Measurements from ENCODE around the gene LPP.

GRCh38 chr3:188241072-188241471 lies 87.1 kb downstream of the LPP start:
- TF ChIP-seq EZH2 (IDR thresholded peaks at IDR 0.05; ENCODE audit: low read length), result no peak
- TF ChIP-seq, protein P1, sequence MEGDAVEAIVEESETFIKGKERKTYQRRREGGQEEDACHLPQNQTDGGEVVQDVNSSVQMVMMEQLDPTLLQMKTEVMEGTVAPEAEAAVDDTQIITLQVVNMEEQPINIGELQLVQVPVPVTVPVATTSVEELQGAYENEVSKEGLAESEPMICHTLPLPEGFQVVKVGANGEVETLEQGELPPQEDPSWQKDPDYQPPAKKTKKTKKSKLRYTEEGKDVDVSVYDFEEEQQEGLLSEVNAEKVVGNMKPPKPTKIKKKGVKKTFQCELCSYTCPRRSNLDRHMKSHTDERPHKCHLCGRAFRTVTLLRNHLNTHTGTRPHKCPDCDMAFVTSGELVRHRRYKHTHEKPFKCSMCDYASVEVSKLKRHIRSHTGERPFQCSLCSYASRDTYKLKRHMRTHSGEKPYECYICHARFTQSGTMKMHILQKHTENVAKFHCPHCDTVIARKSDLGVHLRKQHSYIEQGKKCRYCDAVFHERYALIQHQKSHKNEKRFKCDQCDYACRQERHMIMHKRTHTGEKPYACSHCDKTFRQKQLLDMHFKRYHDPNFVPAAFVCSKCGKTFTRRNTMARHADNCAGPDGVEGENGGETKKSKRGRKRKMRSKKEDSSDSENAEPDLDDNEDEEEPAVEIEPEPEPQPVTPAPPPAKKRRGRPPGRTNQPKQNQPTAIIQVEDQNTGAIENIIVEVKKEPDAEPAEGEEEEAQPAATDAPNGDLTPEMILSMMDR (optimal IDR thresholded peaks at IDR 0.05 in 1 of 3, IDR thresholded peaks at IDR 0.05 in 1 of 3, conservative IDR thresholded peaks at IDR 0.05 in 1 of 3; ENCODE audit: extremely low read depth in 1 of 3, insufficient read depth in 2 of 3, low read length in 3 of 3), result no peak

All from keratinocyte (primary cell).